A549 (cell line): Measurements from ENCODE around the gene MOK. TPM values are rescaled to one million over a fixed set of nuclear protein-coding genes. Genes with fewer than 3 reads are reported as not detected.

Experiments used
- ATAC-seq, 2 experiments: fragments of 200-7000 bp in 1 of 2; fragments of >200 bp in 1 of 2; cut with Nextera tagmentation in 1 of 2; cut with Tn5 transposase in 1 of 2; 3 replicates each; pipeline versions ENCODE4 v1.8.0 to v1.9.1; 2018 to 2020; ENCODE audit warnings: mild to moderate bottlenecking in 1 of 2, moderate library complexity in 1 of 2
- CTCF ChIA-PET: fragments of 300-600 bp; sonication (Branson Sonifier 250); formaldehyde crosslinking; extraction: SDS; loops from one replicate; lab custom pipeline; 2021; ENCODE audit warnings: antibody characterized with exemption, inconsistent platforms; lab: Yijun Ruan, JAX
- POLR2A ChIA-PET: fragments of 350-600 bp; formaldehyde crosslinking; extraction: SDS; loops from one replicate; lab custom pipeline; 2021; ENCODE audit warnings: antibody characterized with exemption, inconsistent platforms; lab: Yijun Ruan, JAX
- DNase-seq, 2 experiments: peaks; one replicate each; pipeline versions ENCODE4 v3.0.0 to v3.0.0-alpha.2; 2011 to 2016; ENCODE audit warnings: low read depth in 1 of 2, low spot score in 1 of 2
- FAIRE-seq: peaks from 2 replicates; lab custom pipeline; 2011; peaks lifted over from hg19 to GRCh38; lab: Jason Lieb, UNC
- H3K27ac ChIP-seq, 2 experiments: fragments of >200 bp; sonication (Bioruptor Twin); formaldehyde crosslinking; 3 replicates each; pipeline ENCODE4 v1.5.1; 2016 to 2017
- H3K4me1 ChIP-seq: fragments of >200 bp; sonication (Bioruptor Twin); formaldehyde crosslinking; 3 replicates; pipeline ENCODE4 v1.6.1; 2016
- H3K4me2 ChIP-seq: fragments of >200 bp; sonication (Bioruptor Twin); formaldehyde crosslinking; 3 replicates; pipeline ENCODE4 v1.6.1; 2016
- H3K4me3 ChIP-seq: fragments of >200 bp; sonication (Bioruptor Twin); formaldehyde crosslinking; 3 replicates; pipeline ENCODE4 v1.5.1; 2016
- H3K9me3 ChIP-seq: fragments of >200 bp; sonication (Bioruptor Twin); formaldehyde crosslinking; 3 replicates; pipeline ENCODE4 v1.6.1; 2016
- CBX2 ChIP-seq: fragments of 200-600 bp; sonication (generic); IDR thresholded peaks from 2 replicates; pipeline ENCODE4 v1.6.1; 2016; ENCODE audit warnings: low read depth, mild to moderate bottlenecking, borderline replicate concordance
- EHF ChIP-seq: fragments of 250-450 bp; sonication (Bioruptor Pico); IDR thresholded peaks from 2 replicates; pipeline ENCODE4 v1.5.0; 2020; ENCODE audit warnings: mild to moderate bottlenecking
- EP300 ChIP-seq, 2 experiments: fragments of >200 bp; sonication (Bioruptor Twin); formaldehyde crosslinking; IDR thresholded peaks; 2 replicates in 1 of 2; 3 replicates in 1 of 2; pipeline ENCODE4 v1.6.1; 2016 to 2017
- FOSB ChIP-seq: fragments of 250-450 bp; sonication (Bioruptor Pico); IDR thresholded peaks from 2 replicates; pipeline ENCODE4 v1.5.0; 2020; ENCODE audit warnings: mild to moderate bottlenecking, moderate library complexity
- FOSL2 ChIP-seq, 2 experiments: fragments of 450-650 bp in 1 of 2; fragments of >200 bp in 1 of 2; sonication (Bioruptor Twin) in 1 of 2; formaldehyde crosslinking; IDR thresholded peaks; 2 replicates each; pipeline versions ENCODE4 v1.5.0 to v1.6.1; 2016 to 2020; ENCODE audit warnings: mild to moderate bottlenecking in 1 of 2, moderate library complexity in 1 of 2
- FOXS1 ChIP-seq: fragments of 250-450 bp; sonication (Bioruptor Pico); IDR thresholded peaks from 2 replicates; pipeline ENCODE4 v1.5.0; 2020; ENCODE audit warnings: mild to moderate bottlenecking, moderate library complexity
- GATA3 ChIP-seq: IDR thresholded peaks from 2 replicates; pipeline ENCODE4 v1.6.1; 2012; ENCODE audit warnings: borderline replicate concordance
- HDAC2 ChIP-seq: fragments of 200-600 bp; sonication (generic); IDR thresholded peaks from 2 replicates; pipeline ENCODE4 v1.6.1; 2016
- JUN ChIP-seq, 2 experiments: fragments of >200 bp; sonication (Bioruptor Twin); formaldehyde crosslinking; IDR thresholded peaks; 2 replicates in 1 of 2; 3 replicates in 1 of 2; pipeline ENCODE4 v1.6.1; 2016 to 2017
- KDM5A ChIP-seq: fragments of 200-600 bp; sonication (generic); IDR thresholded peaks from 2 replicates; pipeline ENCODE4 v1.6.1; 2016; ENCODE audit warnings: antibody characterized with exemption, mild to moderate bottlenecking
- MAZ ChIP-seq: fragments of 150-350 bp; IDR thresholded peaks from 2 replicates; pipeline ENCODE4 v1.6.1; 2014; ENCODE audit warnings: antibody characterized with exemption, low read depth, low read length, borderline replicate concordance
- PHF8 ChIP-seq: fragments of 200-600 bp; sonication (generic); IDR thresholded peaks from 2 replicates; pipeline ENCODE4 v1.6.1; 2016; ENCODE audit warnings: low read depth, mild to moderate bottlenecking, antibody characterized with exemption, moderate library complexity, borderline replicate concordance
- POLR2A ChIP-seq: IDR thresholded peaks from 2 replicates; pipeline ENCODE4 v1.6.1; 2012; ENCODE audit warnings: mild to moderate bottlenecking, low read length
- RAD21 ChIP-seq, 2 experiments: fragments of >200 bp in 1 of 2; sonication (Bioruptor Twin) in 1 of 2; formaldehyde crosslinking in 1 of 2; IDR thresholded peaks in 1 of 2; conservative IDR thresholded peaks in 1 of 2; 2 replicates in 1 of 2; 3 replicates in 1 of 2; pipeline ENCODE4 v1.6.1; 2012 to 2018; ENCODE audit warnings: inconsistent platforms in 1 of 2
- RCOR1 ChIP-seq: fragments of 150-350 bp; IDR thresholded peaks from 2 replicates; pipeline ENCODE4 v1.6.1; 2014; ENCODE audit warnings: antibody characterized with exemption, low read length, low read depth
- TFCP2L1 ChIP-seq: fragments of 250-450 bp; sonication (Bioruptor Pico); IDR thresholded peaks from 2 replicates; pipeline ENCODE4 v1.5.0; 2021; ENCODE audit warnings: mild to moderate bottlenecking
- ZC3H11A ChIP-seq: fragments of 450-650 bp; IDR thresholded peaks from 2 replicates; pipeline ENCODE4 v1.6.1; 2014; ENCODE audit warnings: antibody characterized with exemption, mild to moderate bottlenecking
- WGBS: methylation state at CpG from one replicate; pipeline ENCODE4 v1.1.6; 2017; ENCODE audit errors: missing lambda C conversion rate; 5-methylcytosine and 5-hydroxymethylcytosine counted together
- polyA plus RNA-seq, 4 experiments: library from polyadenylated mRNA; depleted of rRNA in 3 of 4; stranded (reverse); fragments of >200 nt; fragmentation: RNase III in 1 of 4; extraction: RNeasy Plus Mini Kit Qiagen cat#74134 plus additional on column Dnase treatment in 1 of 4; gene quantifications; 2 replicates in 3 of 4; 3 replicates in 1 of 4; pipeline ENCODE4 v1.2.3, GENCODE V29; 2011 to 2017
- TF ChIP-seq, protein P1 (sequence below): fragments of >200 bp; sonication (Bioruptor Twin); formaldehyde crosslinking; IDR thresholded peaks from 3 replicates; pipeline ENCODE4 v1.5.1; 2016
- TF ChIP-seq, protein P2 (sequence below): fragments of 250-450 bp; sonication (Bioruptor Pico); IDR thresholded peaks from 2 replicates; pipeline ENCODE4 v1.5.0; 2020; ENCODE audit warnings: low read depth, mild to moderate bottlenecking, moderate library complexity

Gene MOK
- polyA plus RNA-seq, 2 of the 4 experiments (the other 2 are of a cell fraction), result 12.6 to 18.5 TPM

GRCh38 chr14:102297436-102298170 lies 7.4 kb downstream of the MOK start (continued):
- TF ChIP-seq MAZ (no peak), POLR2A (no peak)
- TF ChIP-seq, all 56 proteins: peak for 0

- H3K27ac ChIP-seq, result peak overlapping the region in 1 of 2 experiments; percentile 69; a peak in 3 of 6 replicates
- ATAC-seq, result peak; percentile 74 to 79
- CTCF ChIA-PET, result interaction anchor here (0.7 to 2.7 kb wide), 12 partner anchors 8 to 79 kb away, joined by 3 to 9 read pairs (median 4); no protein-coding TSS in a partner anchor
These were observed 9.7 kb downstream of the MOK start for GRCh38 chr14:102295270-102295669.

DNA sequence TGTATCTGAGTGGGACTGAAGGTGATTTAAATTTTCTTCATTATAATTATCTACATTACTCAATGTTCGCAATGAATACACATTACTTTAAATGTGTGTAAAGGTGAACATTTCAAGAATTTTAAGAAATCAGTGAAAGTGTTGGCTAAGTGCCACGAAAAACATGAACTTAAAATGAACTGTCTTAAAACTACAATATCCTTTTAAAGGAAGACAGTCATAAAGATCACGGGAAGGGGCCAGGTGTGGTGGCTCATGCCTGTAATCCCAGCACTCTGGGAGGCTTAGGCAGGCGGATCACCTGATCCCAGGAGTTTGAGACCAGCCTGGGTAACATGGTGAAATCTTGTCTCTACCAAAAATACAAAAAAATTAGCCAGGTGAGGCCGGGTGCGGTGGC lies 11.2 kb downstream of the MOK start:
- Histone ChIP-seq H3K27ac (peak overlapping the region in 1 of 2 experiments; percentile 69; a peak in 3 of 6 replicates), H3K4me1 (peaks cover 25% of the 10 kb centered on the region), H3K4me2 (peak overlapping the region; percentile 27; the same call in 2 of the 3 replicates), H3K9me3 (no peaks in the 10 kb centered on the region), H3K4me3 (no peak overlapping the region)
- FAIRE-seq (no peak), DNase-seq (no peak), ATAC-seq (no peak)
- ChIA-PET POLR2A (no interaction called here), CTCF (interaction anchor here (2.1 kb wide), 1 partner anchor 20 kb away, joined by 5 read pairs; no protein-coding TSS in a partner anchor)
- TF ChIP-seq CBX2 (no peak), ZC3H11A (no peak), EP300 (IDR thresholded peaks at IDR 0.05) (peak in 1 of 2 experiments; percentile 27; a peak in 1 of 5 replicates)
- WGBS, result 61% methylated on average over 6 of the region's 6 CpGs

More at GRCh38 chr14:102295270-102295669, 9.7 kb downstream of the MOK start:
- 48% methylated on average over 3 of the region's 3 CpGs for WGBS
- H3K9me3 ChIP-seq, result no peaks in the 10 kb centered on the region
- TF ChIP-seq, protein P1, sequence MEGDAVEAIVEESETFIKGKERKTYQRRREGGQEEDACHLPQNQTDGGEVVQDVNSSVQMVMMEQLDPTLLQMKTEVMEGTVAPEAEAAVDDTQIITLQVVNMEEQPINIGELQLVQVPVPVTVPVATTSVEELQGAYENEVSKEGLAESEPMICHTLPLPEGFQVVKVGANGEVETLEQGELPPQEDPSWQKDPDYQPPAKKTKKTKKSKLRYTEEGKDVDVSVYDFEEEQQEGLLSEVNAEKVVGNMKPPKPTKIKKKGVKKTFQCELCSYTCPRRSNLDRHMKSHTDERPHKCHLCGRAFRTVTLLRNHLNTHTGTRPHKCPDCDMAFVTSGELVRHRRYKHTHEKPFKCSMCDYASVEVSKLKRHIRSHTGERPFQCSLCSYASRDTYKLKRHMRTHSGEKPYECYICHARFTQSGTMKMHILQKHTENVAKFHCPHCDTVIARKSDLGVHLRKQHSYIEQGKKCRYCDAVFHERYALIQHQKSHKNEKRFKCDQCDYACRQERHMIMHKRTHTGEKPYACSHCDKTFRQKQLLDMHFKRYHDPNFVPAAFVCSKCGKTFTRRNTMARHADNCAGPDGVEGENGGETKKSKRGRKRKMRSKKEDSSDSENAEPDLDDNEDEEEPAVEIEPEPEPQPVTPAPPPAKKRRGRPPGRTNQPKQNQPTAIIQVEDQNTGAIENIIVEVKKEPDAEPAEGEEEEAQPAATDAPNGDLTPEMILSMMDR, result peak; percentile 28; the same call in 1 of the 3 replicates
- TF ChIP-seq EHF (no peak), CBX2 (no peak), JUN (IDR thresholded peaks at IDR 0.05) (no peak), FOSL2 (IDR thresholded peaks at IDR 0.05) (no peak), FOSL2 (CRISPR knock-in tag; IDR thresholded peaks at IDR 0.05) (no peak), RCOR1 (no peak), GATA3 (no peak), KDM5A (no peak), HDAC2 (no peak), RAD21 (conservative IDR thresholded peaks at IDR 0.05 in 1 of 2, IDR thresholded peaks at IDR 0.05 in 1 of 2) (peak in 1 of 2 experiments; percentile 20; a peak in 1 of 5 replicates), TFCP2L1 (CRISPR knock-in tag) (no peak), FOXS1 (no peak), PHF8 (no peak), FOSB (CRISPR knock-in tag) (no peak)
- TF ChIP-seq, protein P2, sequence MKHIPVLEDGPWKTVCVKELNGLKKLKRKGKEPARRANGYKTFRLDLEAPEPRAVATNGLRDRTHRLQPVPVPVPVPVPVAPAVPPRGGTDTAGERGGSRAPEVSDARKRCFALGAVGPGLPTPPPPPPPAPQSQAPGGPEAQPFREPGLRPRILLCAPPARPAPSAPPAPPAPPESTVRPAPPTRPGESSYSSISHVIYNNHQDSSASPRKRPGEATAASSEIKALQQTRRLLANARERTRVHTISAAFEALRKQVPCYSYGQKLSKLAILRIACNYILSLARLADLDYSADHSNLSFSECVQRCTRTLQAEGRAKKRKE (CRISPR knock-in tag), result no peak
- peak overlapping the region; percentile 5; the same call in 2 of the 3 replicates for H3K4me2 ChIP-seq
- DNase-seq (peak in 1 of 2 experiments; percentile 51), FAIRE-seq (peak; percentile 73)
- H3K4me1 ChIP-seq, result peaks cover 25% of the 10 kb centered on the region
- POLR2A ChIA-PET, result no interaction called here
- H3K4me3 ChIP-seq, result no peak overlapping the region
